ENCODE results near the gene SNX22.

- TF ChIP-seq CTCF (IDR thresholded peaks at IDR 0.05) (no peak), POLR2A (IDR thresholded peaks at IDR 0.05) (no peak)
These were observed 6.8 kb upstream of the SNX22 start for GRCh38 chr15:64144565-64145281.

Measured in right lobe of liver (tissue), 4 donors.